NCI-H2081 treated with DMSO at 0.1 percent for 48 hours (cell line): ENCODE results near the gene MOK.

Source experiments
- DNase-seq: peaks from one replicate; lab custom pipeline; 2025; lab: John Stamatoyannopoulos, UW

The MOK gene

GRCh38 chr14:102203382-102203781, 101.6 kb downstream of the MOK start:
- DNase-seq = no peak

DNA sequence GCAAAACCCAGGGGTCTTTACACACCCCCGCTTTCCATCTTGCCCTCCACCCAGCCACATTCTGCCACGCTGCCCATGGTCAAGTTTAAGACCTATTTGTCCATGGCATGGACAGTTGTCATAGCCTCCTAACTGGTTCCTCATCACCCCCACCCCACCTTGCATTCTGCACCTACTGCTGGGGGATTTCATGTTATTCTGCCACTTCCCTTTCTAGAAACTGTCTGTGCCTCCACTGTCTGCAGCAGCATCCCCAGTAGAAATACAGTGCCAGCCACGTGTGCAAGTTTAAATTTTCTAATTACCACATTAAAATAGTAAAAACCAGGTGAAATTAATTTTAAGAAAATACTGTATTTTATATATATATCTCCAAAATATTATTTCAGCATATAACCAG, 102.0 kb downstream of the MOK start:
- no peak for DNase-seq

GRCh38 chr14:102201776-102202175, 103.2 kb downstream of the MOK start:
- DNase-seq = no peak

DNA sequence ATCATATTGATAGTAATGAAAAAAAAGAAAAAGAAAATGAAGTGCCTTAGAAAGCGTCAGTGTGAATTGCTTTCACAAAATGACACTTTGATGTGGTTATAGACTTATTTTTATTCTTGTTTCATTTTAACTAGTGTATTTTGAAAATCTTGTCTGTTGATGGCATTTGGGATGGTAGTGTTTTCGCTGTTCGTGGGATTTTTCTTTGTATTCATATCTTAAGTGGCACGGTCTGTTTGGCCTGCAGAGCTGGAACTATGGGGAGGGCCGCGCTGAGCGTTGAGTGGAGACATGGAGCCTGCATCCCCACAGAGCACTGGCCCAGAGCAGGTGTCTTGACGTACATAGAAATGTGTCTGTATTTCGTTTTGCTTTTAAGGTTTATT, 103.6 kb downstream of the MOK start:
- DNase-seq = no peak

GRCh38 chr14:102200690-102201352, 104.1 kb downstream of the MOK start:
- DNase-seq = no peak

GRCh38 chr14:102197317-102197853, 107.6 kb downstream of the MOK start:
- no peak for DNase-seq

GRCh38 chr14:102196902-102197230, 108.1 kb downstream of the MOK start:
- DNase-seq = no peak

DNA sequence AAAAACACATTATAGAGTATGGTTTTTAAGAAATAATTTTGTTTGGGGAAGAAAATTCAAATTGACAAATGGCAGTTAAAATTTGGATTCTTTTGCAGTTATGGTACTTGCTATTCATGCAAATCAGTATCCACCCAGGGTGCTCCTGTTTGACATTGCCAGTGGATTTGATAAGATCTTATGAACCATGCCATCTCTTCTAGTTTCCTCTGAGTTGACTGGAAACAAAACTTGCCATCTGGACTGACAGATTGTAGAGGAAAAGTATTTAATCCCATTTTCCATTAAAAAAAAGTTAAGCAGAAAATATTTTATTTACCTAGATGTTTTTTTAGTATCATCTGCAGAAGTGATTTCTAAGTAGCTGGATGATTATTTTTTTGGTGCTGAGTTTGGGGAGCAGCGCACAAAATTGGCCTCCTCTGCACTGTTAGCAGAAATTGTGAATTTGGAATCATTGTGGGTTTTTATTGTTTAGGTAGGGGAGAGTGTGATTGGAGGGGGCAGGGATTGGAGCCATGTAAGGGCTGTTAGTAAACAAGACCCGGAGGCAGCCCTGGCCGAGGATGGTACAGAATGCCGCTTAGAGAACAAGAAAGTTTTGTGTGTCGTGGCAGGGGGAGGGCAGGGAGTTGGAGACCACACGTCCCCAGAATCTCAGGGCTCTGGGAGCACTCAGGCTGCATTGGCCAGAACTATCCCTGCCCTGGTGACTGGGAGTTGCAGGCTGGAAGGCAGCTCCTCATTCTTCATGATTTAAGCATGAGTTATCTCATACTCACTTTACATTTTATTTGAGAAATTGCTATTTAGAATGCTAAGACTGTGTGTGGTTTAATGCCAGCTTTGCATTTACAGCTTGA, 108.7 kb downstream of the MOK start:
- no peak for DNase-seq

- DNase-seq = no peak
Observed at GRCh38 chr14:102195446-102195845, 109.5 kb downstream of the MOK start.

DNA sequence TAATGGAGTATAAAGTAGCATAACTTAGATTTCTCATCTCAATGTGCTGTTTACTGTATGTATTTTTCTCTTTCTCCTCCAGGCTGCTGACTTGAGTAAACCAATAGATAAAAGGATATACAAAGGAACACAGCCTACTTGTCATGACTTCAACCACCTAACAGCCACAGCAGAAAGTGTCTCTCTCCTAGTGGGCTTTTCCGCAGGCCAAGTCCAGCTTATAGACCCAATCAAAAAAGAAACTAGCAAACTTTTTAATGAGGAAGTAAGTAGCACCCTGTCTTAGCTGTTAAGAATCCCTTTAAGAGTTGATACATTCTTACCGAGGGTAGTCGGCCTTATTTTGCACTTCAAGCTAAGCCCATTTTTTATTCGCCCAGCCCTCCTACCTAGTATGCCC, 110.1 kb downstream of the MOK start:
- DNase-seq = no peak

- no peak for DNase-seq
Observed at GRCh38 chr14:102192840-102193502, 112.0 kb downstream of the MOK start.

- DNase-seq = no peak
Observed at GRCh38 chr14:102189874-102190273, 115.1 kb downstream of the MOK start.

- no peak for DNase-seq
Observed at GRCh38 chr14:102188187-102188586, 116.8 kb downstream of the MOK start.

DNA sequence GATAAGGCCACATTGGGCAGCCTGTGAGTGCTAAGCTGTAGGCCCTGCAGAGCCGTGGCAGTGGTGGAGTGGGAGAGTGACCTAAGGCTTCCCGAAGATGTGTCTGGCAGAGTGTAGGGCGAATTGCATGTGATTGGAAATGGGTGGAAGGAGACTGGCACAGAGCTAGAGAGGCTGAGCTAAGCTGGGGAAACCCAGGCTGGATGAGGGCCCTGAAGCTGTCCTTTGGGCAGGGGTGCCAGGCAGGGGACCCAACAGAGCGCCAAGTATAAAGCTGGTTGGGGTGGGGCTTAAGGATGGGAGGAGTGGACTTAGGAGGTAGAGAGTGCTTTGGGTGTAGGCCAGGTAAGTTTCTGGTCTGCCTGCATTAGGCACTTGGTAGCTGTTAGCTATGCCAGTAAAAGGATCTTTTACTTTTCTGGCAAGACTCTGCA, 117.4 kb downstream of the MOK start:
- DNase-seq = no peak

DNA sequence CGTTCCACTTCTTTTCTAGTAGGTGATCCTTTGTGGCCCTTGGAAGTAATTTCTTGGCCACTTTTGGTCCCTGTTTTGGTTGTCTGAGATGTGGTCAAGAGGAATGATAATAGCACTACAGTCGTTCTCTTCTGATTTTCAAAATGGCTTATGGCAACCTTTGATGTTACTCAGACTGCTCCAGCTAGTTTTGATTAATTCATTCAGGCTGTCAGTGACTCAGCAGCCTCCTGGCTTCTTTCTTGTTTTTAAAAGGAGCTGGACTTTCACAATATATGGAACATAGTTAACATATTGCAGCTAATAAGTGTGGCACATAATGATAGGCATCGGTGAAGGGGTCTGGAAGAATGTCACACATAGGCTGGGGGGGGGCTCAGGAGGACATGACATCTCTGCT, 117.9 kb downstream of the MOK start:
- DNase-seq = no peak

DNA sequence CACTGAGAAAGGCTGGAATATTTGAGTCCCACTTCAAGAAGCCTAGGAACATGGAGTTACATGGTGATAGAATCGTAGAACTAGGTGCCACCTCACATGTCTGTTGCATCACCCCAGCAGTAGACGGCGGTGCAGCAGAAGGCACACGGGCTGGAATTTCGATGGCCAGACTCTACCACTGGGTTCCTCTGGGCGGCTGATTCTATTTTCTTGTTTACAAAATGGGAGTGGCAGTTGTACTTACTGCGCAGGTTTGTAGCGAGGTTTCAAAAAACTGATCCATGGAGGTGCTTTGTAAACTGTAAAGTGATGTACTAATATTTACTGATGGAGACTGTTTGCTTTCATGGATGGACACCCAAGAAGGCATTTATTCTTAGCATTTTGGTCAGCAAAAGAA, 119.6 kb downstream of the MOK start:
- no peak for DNase-seq

DNA sequence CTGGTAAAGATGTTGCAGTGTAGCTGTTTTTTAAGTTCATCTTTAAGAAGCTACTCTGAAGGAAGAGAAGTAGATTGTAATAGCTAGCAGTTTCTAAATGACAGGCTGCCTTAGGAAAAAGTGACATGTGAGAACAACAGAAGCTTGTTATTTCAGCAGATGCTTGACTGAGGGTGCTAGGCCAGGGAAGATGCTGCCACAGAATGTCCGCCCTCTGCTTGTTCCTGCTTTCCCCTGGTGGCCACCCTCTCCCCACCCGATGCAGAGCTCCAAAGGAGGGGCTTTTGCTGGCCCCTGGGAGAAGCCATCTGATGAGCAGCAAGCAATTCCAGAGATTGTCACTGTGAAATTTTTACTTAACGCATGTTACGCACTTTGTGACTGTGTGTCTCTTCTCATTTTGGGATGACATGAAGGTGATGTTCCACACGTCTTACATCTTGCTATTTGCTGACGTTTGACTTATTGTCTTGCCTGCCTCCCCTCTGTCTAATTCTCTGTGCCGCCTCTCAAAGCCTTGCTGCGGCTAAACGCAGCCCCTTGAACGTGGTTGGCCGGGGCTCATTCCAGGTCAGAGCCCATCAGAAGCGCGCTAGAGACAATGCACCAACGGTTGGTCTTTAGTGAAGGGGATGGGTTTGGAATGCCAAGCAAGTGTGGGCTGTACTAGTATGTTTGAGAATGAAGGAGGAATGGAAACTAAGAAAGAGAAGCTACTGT, 120.5 kb downstream of the MOK start:
- no peak for DNase-seq

DNA sequence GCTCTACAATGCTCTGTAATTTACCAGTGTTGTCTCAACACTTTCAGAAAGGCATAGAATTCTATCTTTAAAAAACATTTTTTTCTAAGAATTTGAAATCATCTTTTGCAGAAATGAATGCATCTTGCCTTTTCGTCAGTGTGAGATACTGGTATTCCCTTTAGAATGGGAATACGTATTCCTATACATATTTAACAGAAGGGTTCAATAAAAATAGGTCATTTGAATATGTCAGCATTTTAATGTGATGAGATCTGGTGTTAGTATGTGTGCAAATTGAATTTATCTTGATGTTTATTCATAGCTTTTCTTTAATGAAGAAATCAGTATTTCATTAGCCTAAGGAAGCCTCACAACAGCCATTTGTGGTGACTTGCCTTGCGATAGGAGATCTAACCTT, 121.1 kb downstream of the MOK start:
- DNase-seq = no peak

- no peak for DNase-seq
Observed at GRCh38 chr14:102182936-102183619, 121.9 kb downstream of the MOK start.

DNA sequence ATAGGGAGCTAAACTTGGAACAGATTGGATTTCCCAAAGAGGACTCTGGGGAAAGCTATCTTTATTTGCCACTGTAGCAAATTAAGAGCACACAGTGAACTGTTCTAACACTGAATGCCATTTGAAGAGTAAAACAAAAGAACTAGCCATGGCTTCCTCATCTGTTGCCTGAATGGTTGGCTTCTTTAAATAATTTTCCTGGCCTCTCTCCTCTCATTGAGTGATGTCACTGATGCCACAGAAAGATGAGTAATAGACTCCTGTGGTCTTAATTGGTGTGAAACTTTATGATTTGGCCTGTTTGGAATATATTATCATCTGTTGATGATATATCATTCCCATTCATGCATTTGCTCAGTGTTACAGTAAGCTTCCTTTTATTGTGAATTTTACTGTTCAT, 122.8 kb downstream of the MOK start:
- DNase-seq = no peak

DNA sequence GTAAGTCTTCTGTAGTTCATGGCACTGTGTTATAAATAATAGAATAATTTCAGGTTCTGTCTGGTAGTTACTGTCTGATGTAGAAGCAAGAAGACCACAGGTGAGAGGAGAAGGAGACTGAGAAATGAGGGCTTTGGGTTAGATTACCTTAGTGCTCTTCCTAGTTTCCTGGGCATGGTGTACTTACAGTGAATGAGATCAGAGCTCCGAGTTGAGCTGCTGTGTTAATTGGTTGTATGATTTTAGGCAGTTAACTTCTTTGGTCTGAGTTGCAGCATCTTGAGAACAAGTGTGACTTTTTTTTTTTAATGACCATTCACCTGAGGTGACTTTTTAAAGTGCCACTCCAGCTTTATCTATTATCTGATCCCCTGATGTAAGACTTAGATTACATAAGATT, 123.8 kb downstream of the MOK start:
- no peak for DNase-seq
